Kasumi-1 (cell line): ENCODE results near the gene ADGRG2.
A peak's percentile ranks its signal among the peaks of the same experiment; 100 is the strongest.
"Not testable (repeated sequence)": the region's sequence is repeated elsewhere in the genome, so short reads cannot be mapped to it uniquely, and the experiment has no call there.

Experiments used
- DNase-seq, 2 experiments: peaks; one replicate each; lab custom pipeline; 2025; lab: John Stamatoyannopoulos, UW

ADGRG2 gene

GRCh38 chrX:19075754-19076153 is 46.5 kb downstream of the ADGRG2 start:
- no peak for DNase-seq

DNA sequence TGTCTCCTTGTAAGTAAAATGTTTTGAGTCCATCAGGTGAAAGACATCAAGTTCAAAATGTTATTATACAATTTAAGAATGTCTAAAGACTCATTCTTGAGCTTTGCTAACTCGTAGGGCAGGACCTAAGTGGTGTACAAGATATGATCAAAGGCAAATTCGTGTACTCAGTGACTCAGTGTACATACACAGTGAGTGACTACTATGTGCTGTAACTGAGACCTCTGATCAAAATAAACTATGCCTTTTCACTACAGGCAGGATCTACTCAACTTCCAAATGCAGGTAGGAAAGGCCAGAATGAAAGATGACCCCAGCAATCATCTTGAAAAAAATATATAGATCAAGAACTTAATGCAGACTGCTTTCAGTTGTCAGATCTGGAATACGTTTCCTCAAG is 49.9 kb downstream of the ADGRG2 start:
- DNase-seq: no peak

- no peak for DNase-seq
These were observed 51.7 kb downstream of the ADGRG2 start for GRCh38 chrX:19070555-19070994.

DNA sequence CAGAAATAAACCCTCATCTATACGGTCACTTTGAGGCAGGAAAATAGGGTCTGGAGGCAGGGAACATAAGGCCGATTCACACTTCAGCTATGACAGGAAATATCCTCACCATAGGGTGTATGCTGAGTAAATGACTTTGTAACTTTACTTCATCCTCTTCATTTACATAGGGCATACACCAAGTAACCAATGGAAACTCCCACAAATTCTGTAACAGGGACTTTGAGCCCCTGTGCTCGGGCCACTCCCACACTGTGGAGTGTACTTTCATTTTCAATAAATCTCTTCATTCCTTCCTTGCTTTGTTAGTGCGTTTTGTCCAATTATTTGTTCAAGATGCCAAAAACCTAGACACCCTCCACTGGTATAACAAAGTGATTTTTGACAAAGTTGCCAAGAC is 55.3 kb downstream of the ADGRG2 start:
- DNase-seq: not testable (repeated sequence)

- DNase-seq: no peak
These were observed 56.7 kb downstream of the ADGRG2 start for GRCh38 chrX:19065535-19065934.

GRCh38 chrX:19064175-19064574 is 58.1 kb downstream of the ADGRG2 start:
- no peak for DNase-seq

DNA sequence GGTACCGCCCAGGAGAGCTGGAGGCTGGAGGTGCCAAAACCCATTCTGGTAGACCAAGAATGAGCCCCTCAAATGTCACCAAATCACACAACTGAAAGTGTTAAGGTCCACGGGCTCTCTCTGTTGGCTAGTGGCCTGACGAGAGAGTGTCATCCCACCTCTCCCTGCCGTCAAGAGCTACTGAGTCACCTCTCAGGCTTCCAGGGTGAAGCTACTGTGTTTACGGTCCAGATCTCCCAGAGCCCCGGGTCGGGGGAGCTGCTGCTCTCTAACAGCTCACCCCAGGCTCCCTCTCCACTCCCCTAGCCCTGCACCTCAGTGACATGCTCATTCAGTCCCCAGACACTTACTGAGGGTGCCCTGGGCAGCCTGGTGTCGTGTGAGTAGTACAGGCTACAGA is 59.2 kb downstream of the ADGRG2 start:
- no peak for DNase-seq

DNA sequence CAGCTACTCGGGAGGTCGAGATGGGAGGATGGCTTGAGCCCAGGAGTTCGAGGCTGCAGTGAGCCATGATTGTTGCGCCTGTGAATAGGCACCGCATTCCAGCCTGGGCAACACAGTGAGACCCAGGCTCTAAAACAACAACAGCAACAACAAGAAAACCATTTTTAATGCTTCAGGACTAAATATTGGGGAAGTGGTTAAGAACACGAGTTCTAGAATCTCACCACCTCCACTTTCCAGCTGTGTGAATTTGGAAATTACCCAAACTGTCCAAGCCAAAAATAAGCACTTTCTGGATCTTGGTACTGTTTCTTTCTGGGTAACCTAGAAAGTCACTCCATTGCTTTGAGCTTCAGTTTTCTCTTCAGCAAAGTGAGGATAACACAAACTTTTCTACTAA is 63.2 kb downstream of the ADGRG2 start:
- DNase-seq: no peak

- no peak for DNase-seq
These were observed 64.4 kb downstream of the ADGRG2 start for GRCh38 chrX:19057856-19058255.

DNA sequence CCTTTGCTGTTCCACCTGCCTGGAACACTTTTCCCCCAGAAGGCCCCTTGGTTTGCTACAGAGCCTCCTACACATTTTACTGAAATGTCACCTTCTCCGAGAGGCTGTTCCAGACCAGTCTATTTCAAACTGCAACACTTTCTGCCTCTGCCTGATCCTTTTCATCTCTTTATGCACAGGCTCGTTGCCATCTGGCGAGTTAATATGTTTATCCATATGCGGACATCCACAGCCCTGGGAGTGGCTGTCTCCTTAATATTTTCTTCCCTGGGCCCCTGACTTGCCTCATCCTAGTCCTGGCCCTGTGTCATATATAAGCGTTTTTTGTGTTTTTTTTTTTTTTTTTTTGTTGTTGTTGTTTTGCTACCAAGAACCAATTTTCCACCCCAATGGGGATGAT is 73.2 kb downstream of the ADGRG2 start:
- no peak for DNase-seq

DNA sequence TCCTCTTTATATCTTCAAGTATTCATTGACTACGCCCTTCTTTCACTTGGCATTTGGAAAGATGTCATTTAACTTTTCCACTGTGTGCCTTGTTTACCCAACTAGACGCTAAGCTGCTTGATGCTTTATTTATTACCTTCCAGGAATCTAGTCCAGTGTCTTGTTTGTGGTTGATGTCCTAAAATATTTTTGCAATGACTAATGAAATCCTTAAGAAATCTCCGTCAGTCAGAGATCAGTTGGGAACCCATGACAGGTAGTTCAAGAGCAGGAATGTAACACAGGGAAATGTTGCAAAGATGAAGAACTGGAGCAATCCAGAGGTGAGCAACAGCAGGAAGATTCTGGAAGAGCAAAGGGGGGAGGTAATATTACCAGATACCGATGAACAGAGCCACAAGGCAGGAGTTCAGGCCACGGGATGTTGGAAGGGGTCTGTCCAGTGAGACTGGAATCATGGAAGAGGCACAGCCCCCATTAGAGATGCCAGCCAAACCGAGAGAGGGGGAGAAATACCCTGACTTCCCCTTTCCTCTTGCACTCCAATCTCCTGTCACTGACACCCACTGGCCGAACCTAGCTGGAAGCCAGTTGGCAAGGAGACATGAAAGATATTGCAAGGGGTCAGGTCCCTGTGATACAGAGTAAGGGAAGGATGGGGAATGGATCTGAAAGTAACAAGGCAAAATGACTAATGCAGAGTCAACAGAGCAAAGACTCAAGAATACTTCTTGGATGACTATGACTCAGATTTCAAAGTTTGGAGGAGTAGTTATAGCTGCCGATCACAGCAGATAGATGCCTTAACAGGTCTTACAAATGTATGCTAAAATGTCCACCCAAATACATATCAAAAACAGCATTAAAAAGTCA is 75.7 kb downstream of the ADGRG2 start:
- peak in 1 of 2 experiments; percentile 1 for DNase-seq

- no peak for DNase-seq
These were observed 81.9 kb downstream of the ADGRG2 start for GRCh38 chrX:19040373-19040772.

GRCh38 chrX:19034025-19034424 is 88.2 kb downstream of the ADGRG2 start:
- DNase-seq: no peak

DNA sequence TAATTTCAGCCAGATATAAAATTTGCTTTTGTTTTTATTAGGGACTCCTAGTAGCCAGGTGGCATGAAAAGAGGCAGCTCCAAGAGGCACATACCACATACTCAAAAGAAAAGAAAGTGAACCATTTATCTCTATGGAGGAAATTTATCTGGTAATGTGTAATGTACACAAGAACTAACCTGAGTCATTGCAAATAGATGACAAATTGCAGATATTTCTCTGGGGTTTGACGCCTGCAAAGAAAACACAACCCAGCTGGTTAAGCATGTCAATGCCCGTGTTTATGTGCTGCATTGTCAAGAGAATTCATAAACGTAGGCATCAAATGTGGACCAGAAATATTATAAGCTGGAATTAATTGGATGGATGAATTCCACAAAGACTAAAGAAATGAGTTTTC is 91.5 kb downstream of the ADGRG2 start:
- DNase-seq: no peak

DNA sequence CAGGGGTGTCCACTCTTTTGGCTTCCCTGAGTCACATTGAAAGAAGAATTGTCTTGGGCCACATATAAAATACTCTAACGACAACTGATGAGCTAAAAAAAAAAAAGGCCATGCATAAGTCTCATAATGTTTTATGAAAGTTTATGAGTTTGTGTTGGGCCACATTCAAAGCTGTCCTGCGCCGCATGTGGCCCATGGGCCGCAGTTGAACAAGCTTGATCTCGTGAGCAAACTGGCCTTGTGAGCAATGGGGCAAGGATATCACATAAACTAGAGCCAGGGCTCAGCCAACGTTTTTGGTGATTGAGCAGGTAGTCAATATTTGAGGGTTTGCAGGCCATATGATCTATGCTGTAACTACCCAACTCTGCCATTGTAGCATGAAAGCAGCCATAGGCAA is 93.7 kb downstream of the ADGRG2 start:
- no peak for DNase-seq

DNA sequence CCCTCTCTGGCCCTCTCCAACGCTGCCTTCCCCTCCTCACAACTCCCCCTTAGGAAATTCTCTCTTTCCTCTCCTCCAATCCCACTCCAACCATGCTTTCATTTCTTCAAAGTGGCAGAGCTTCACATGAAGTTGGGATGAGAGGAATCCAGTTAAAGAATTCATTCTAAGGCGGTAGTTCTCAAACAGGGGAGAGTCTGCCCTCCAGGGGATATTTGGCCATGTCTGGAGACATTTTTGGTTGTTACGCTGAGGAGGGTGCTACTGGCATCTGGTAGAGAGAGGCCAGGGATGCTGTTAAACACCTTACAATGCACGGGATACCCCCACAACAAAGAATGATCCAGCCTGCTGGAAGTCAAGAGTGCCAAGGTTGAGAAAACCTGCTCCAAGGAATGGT is 97.9 kb downstream of the ADGRG2 start:
- DNase-seq: no peak

- no peak for DNase-seq
These were observed 102.3 kb downstream of the ADGRG2 start for GRCh38 chrX:19019996-19020395.

DNA sequence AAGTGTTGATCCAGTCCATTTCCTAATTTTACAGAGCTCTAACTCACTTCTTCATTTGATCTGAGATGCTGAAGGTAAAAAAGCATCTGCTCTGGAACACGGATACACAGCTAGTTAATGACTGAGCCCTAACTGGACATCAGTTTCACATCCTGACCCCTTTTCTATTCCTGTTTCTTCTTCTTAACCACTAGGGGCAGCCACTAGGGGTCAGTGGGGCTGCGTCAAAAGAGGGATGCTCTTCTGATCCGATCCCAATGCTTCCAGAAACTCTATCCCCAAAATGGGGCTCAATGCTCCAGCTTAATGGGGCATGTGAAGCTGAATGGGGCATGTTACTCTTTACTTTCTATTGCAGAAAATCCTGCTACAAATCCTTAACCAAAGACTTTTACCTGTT is 105.0 kb downstream of the ADGRG2 start:
- DNase-seq: peak in 1 of 2 experiments; percentile 14

- not testable (repeated sequence) for DNase-seq
These were observed 105.7 kb downstream of the ADGRG2 start for GRCh38 chrX:19016614-19017013.

GRCh38 chrX:19007868-19008267 is 114.4 kb downstream of the ADGRG2 start:
- DNase-seq: no peak

DNA sequence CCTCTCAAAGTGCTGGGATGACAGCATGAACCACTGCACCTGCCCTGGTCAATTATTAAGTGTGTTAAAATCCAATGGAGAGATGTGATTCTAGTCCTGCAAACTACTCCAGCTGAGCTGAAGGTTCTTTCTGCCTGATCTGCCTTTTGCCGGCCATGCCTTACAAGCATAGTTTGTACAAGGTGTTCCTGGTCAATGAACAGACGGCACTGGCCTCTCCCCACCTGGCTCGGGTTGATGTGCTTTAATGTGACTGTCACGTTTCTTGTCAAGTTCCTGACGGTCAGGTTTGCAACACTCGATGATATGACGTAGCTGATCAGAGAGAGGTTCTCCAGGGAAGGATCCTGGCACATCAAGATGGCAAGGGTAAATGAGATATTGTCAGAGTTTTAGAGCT is 115.3 kb downstream of the ADGRG2 start:
- DNase-seq: no peak

- no peak for DNase-seq
These were observed 116.4 kb downstream of the ADGRG2 start for GRCh38 chrX:19005909-19006308.

DNA sequence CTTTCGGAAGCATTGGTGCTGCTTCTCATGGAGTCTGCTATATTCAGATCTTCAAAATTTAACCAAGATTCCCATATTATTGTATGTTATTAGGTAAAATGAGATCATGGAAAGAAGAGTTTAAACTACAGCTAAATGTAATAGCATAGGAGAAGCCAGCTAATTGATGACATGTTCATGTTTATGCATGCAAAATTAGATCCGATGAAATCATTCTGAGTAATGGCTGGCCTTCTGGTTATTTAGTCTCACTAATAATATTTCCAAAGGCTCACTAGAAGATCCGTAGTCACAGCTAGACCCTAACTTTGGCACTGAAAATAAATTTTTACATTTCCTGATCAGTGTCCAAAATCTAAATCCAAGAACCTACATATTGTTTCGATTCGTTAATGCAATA is 118.5 kb downstream of the ADGRG2 start:
- no peak for DNase-seq

DNA sequence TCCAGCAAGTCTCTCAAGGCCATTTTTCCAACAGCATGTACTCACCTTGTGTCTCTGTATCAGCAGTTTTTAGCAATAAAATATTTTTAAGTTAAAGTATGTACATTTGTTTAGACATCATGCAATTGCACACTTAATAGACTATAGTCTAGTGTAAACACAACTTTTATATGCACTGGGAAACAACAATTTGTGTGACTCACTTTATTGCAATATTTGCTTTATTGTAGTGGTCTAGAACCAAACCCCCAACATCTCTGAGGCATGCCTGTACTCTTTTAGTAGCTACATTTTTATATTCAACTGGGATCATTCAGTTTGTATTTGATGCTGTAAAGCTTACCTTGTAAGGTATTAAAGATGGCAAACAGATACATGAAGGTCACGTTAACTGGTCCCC is 123.6 kb downstream of the ADGRG2 start:
- DNase-seq: no peak
